ENCODE data around the gene PBLD. TPM values are rescaled to one million over a fixed set of nuclear protein-coding genes. Genes with fewer than 3 reads are reported as not detected.

The PBLD gene
- total and polyA plus RNA-seq, 9 of the 15 experiments (the other 6 are each of a cell fraction or from before 2014, with no cell fraction given) = 1.2 to 4.3 (median 2.5) TPM

- peak; percentile 64 for TF ChIP-seq MAFG (tag; conservative IDR thresholded peaks at IDR 0.05)
- no peak for TF ChIP-seq POLR2AphosphoS2 (IDR thresholded peaks at IDR 0.05; ENCODE audit: low read length)
- peak; percentile 53 for TF ChIP-seq MAFF (IDR thresholded peaks at IDR 0.05; ENCODE audit: low read length)
- TF ChIP-seq SIN3B (IDR thresholded peaks at IDR 0.05; ENCODE audit: low read depth) = no peak
- no peak for TF ChIP-seq MECOM (CRISPR knock-in tag; IDR thresholded peaks at IDR 0.05)
Observed at GRCh38 chr10:68288717-68289116, 44.0 kb downstream of the PBLD start (continued).

- POLR2A ChIA-PET = interaction anchor here (0.7 to 1.5 kb wide), 5 partner anchors 10 to 671 kb away, joined by 3 to 5 read pairs (median 3); no protein-coding TSS in a partner anchor
- H3K4me1 ChIP-seq (replicated peaks in 1 of 2; ENCODE audit: control insufficient read depth in 2 of 2, insufficient read depth in 2 of 2, low read length in 2 of 2) = no peaks in the 10 kb centered on the region
- no peak overlapping the region for H3K9ac ChIP-seq (ENCODE audit: insufficient read depth in 1 of 2, low read depth in 2 of 2, low read length in 2 of 2)
- DNase-seq (ENCODE audit: extremely low read depth in 1 of 4, low spot score in 3 of 4) (no peak), ATAC-seq (peak; percentile 31), FAIRE-seq (no peak)
- WGBS (ENCODE audit: insufficient coverage, low coverage, missing lambda C conversion rate) = 19% methylated on average over 9 of the region's 9 CpGs
- no peaks in the 10 kb centered on the region for H3K9me3 ChIP-seq (replicated peaks; ENCODE audit: control insufficient read depth, insufficient read depth, low read depth, low read length)
- BruUV-seq (replicated peaks) = no TSS peak
- no peak overlapping the region for H3K4me2 ChIP-seq (ENCODE audit: insufficient read depth, low read length)
- no peaks in the 10 kb centered on the region for H3K36me3 ChIP-seq (ENCODE audit: control insufficient read depth, insufficient read depth, low read length)
- in situ Hi-C loops (cut with MboI) (no loop called here), intact Hi-C loops (cut with micrococcal nuclease) (no loop called here)
- H3K27ac ChIP-seq (ENCODE audit: extremely low read depth, low read depth, low read length) = no peak overlapping the region
- H4K20me1 ChIP-seq (replicated peaks; ENCODE audit: control insufficient read depth, insufficient read depth, low read length) = no peaks in the 10 kb centered on the region
- H3K79me2 ChIP-seq (ENCODE audit: control insufficient read depth, insufficient read depth, low read length) = no peaks in the 10 kb centered on the region
- H3K9me1 ChIP-seq (ENCODE audit: control insufficient read depth, insufficient read depth, low read length) = no peaks in the 10 kb centered on the region
- H3K4me3 ChIP-seq = no peak overlapping the region
- CTCF ChIA-PET (ENCODE audit: low intra/inter-chr PET ratio) = no interaction called here
- no peak overlapping the region for H2AFZ ChIP-seq (ENCODE audit: low read depth, low read length)
- peaks cover 0 to 9% of the 10 kb centered on the region in 2 experiments; a peak in 2 of 5 replicates for H3K27me3 ChIP-seq (ENCODE audit: control insufficient read depth in 2 of 2, insufficient read depth in 2 of 2, low read length in 2 of 2)
- no peak for TF ChIP-seq ZFP1 (CRISPR knock-in tag; IDR thresholded peaks at IDR 0.05)
- TF ChIP-seq ZNF23 (CRISPR knock-in tag; IDR thresholded peaks at IDR 0.05) = no peak
- no peak for TF ChIP-seq STAG1 (CRISPR knock-in tag; IDR thresholded peaks at IDR 0.05; ENCODE audit: borderline replicate concordance)
Observed at GRCh38 chr10:68284062-68285001, 48.4 kb downstream of the PBLD start.
